Hematopoietic multipotent progenitor cell treated with erythropoietin and hydrocortisone succinate and interleukin-3 and kit ligand, for 17 days (in vitro differentiated cells): ENCODE data around the gene ARVCF.

Source experiments
- DNase-seq: peaks from one replicate; pipeline ENCODE4 v3.0.0-alpha.2; 2015; ENCODE audit warnings: low spot score

Gene ARVCF

GRCh38 chr22:19986410-19987341, 29.9 kb downstream of the ARVCF start:
- peak; percentile 61 for DNase-seq

- DNase-seq = no peak
Measured at GRCh38 chr22:19986011-19986409, 30.6 kb downstream of the ARVCF start.

GRCh38 chr22:19984851-19985811, 31.5 kb downstream of the ARVCF start:
- DNase-seq = no peak

GRCh38 chr22:19984201-19984753, 32.3 kb downstream of the ARVCF start:
- no peak for DNase-seq

GRCh38 chr22:19983741-19984140, 32.9 kb downstream of the ARVCF start:
- DNase-seq = no peak

- DNase-seq = no peak
Measured at GRCh38 chr22:19982991-19983578, 33.5 kb downstream of the ARVCF start.

GRCh38 chr22:19981961-19982920, 34.4 kb downstream of the ARVCF start:
- no peak for DNase-seq

- no peak for DNase-seq
Measured at GRCh38 chr22:19981171-19981960, 35.3 kb downstream of the ARVCF start.

GRCh38 chr22:19980766-19981165, 35.9 kb downstream of the ARVCF start:
- no peak for DNase-seq

- no peak for DNase-seq
Measured at GRCh38 chr22:19979712-19980493, 36.7 kb downstream of the ARVCF start.

GRCh38 chr22:19978748-19979147, 37.9 kb downstream of the ARVCF start:
- no peak for DNase-seq

GRCh38 chr22:19977296-19978243, 39.1 kb downstream of the ARVCF start:
- DNase-seq = no peak

- DNase-seq = no peak
Measured at GRCh38 chr22:19976671-19977070, 40.0 kb downstream of the ARVCF start.

GRCh38 chr22:19975707-19976035, 41.0 kb downstream of the ARVCF start:
- no peak for DNase-seq

GRCh38 chr22:19974935-19975706, 41.5 kb downstream of the ARVCF start:
- DNase-seq = no peak

- peak; percentile 34 for DNase-seq
Measured at GRCh38 chr22:19974268-19974861, 42.3 kb downstream of the ARVCF start.
